HG03103 (cell line): ENCODE data around the gene WRAP73.

Source experiments
- ATAC-seq: cut with Tn5 transposase; IDR thresholded peaks from one replicate; pipeline ENCODE4 v1.9.1; 2021; ENCODE audit warnings: low read depth; ENCODE audit not compliant: unreplicated experiment

WRAP73 gene

DNA sequence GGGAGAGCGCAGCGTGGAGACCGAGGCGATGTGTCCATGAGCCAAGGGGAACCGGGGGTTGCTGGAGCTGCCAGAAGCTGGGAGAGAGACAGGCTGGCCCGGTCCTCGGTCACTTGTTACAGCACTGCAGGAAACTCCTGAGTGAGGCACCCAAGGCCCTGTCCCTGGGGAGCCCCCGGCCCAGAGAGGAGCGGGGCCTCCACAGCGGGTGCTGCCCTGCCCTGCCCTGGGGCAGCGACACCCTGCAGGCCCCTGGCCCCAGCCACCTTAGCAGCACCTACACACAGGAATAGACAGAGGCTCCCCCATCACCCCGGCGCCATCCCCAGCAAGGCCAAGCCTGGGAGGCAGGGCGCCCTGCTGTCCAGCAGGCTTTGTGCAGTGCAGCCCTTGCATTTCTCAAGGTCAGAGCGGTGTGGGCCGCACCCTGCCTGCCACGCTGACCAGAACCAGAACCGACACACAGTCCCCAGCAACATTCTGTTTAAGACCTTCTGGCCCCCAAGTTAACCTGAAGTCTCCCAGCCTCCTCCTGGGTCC, 32.0 kb downstream of the WRAP73 start:
- ATAC-seq: no peak

DNA sequence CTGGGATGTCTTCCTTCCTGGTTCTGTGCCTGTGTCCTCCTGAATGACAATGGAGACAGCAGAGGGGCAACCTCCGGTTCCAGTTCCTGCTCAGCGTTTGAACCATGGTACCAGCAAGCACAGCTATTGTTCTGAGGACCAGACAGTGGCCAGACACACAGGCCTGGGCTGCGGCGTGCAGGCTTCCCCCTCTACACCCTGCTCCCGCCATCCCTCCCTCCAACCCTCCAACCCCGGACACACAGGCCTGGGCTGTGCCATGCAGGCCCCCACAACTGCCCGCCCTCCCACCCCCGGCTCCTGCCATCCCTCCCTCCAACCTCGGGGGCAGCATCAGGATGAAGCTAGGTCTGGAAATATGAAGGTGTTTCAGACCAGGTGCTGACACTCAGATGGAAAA, 33.0 kb downstream of the WRAP73 start:
- ATAC-seq: no peak

DNA sequence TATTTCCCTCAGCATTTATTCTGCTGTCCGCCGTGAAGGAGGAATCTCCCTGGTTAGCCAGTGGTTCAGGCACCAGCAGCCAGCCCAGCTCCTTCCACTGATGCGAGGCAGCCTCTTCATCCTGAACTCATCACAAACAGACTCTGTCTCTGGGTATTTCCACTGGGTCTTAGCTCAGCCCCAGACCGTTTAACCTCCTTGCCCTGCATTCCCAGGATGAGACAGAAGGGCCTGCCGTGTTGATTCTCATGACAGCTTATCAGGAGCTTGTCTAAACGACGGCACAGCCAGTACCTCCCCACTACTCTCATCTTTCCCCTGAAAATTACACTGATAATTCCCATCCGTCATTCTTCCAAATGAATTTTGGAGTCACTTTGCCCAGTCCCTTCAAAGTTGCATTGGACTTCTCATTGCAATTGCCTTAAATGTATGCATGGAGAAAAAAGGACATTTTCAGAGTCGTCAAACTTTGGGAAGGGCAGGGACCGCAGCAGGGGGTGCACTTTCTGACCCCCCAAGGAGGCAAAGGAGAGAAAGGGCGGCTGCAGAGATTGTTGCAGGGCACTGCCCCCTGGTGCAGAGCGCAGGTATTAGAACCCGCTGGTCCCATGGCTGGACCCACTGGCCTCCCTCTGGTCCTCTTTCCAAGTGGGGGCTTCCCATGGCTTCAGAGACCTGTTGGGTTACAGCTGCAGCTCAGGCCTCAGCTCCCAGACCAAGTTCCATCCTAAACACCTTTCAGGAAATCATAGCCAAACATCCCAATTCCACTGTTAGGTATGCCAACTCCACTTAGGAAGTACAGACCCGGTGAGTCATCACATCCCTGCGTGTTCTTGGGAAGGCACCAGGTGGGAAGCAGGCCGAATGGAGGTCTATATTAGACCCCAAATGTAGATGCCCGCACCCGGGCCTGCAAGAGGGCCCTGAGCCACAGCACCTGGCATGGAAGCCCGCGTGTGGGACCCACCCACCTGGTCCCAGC, 34.9 kb downstream of the WRAP73 start:
- no peak for ATAC-seq

DNA sequence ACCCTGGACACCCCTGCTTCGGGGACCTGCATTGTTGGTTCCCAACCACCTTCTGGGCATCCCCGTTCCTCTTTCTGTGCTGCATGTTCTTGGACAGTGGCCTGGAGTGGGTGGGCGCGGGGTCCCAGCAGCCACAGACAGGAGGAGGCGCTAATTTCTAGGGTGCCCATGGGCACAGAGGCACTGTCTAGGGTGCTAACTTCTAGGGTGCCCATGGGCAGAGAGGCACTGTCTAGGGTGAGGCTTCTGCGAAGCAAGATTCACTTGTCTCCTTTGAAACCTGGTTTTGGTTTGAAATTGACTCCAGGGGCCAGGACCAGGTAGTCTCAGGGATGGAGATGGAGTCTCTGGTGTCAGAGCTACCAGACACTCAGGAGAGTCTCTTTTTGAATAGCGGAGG, 37.8 kb downstream of the WRAP73 start:
- no peak for ATAC-seq

DNA sequence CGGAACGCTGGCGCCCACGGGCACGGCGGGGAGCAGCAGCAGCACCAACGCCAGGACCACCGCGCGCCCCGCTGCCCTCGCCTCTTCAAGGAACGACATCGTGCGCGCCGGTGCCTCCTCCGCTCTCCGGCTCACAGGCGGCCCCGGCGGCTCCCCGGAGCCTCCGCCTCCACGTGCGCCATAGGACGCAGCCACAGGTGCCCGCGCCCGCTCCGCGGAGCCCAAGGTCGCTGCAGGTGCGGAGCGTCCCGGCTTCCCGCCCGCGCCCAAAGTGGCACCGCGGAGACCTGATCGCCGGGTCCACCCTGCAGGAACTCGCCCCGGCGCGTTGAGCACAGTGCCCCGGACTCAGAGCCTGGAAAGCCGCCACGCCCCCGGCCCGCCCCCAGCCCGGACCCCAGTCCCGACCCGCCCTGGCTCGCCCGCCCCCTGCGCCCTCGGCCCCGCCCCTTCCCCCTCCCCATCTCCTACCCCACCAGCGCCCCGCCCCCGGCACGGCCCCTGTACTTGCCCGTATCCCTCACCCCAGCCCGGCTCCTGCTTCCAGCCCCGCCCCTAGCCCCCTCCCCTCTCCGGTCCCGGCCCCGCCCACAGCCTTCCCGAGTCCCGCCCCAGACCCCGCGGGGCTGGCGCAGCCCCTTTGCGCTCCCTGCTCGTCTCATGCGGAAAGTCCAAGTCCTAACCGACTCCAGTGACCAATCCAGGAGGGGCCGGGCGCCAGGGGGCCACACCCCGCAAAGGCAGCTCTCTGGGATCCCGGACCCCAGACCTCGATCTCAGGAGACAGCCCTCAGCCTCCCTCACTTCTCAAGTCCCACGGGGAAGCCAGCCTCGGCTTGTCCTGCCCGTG, 38.5 kb downstream of the WRAP73 start, which contains the start of gene MEGF6:
MEGF6 (minus strand) TSS at position 339 of the 850 bp plus-strand sequence; CDS start at position 99, 240 bp downstream.
- ATAC-seq: no peak

DNA sequence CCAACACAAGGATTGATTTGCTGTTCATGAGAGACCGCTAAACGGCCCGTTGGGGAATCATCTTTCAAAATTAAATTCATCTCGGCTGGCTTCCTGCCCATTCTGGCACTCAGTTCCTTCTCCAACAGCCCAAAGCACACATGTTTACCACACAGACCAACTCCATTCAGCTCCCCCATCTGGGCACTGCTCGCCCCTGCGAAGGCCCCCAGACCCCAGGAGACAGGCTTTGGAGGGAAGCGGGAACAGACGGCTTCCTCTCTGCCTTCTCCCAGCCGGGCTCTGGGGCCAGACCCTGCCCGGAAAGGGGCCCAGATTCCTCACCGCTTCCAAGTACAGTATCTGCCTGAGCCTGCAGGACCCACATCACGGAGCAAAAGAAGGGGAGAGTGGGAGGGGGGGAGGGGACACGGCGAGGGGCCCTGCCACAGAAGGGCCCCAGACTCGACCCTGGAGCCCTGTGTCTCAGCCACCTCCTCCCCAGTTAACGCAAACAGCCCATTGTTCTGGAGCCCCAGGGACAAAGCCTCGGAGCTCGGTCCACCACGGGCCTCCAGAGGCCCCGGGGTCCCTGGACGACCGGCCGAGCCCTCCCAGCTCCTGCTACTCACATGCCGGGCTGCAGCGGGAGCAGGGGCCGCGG, 39.3 kb downstream of the WRAP73 start:
- ATAC-seq: no peak

DNA sequence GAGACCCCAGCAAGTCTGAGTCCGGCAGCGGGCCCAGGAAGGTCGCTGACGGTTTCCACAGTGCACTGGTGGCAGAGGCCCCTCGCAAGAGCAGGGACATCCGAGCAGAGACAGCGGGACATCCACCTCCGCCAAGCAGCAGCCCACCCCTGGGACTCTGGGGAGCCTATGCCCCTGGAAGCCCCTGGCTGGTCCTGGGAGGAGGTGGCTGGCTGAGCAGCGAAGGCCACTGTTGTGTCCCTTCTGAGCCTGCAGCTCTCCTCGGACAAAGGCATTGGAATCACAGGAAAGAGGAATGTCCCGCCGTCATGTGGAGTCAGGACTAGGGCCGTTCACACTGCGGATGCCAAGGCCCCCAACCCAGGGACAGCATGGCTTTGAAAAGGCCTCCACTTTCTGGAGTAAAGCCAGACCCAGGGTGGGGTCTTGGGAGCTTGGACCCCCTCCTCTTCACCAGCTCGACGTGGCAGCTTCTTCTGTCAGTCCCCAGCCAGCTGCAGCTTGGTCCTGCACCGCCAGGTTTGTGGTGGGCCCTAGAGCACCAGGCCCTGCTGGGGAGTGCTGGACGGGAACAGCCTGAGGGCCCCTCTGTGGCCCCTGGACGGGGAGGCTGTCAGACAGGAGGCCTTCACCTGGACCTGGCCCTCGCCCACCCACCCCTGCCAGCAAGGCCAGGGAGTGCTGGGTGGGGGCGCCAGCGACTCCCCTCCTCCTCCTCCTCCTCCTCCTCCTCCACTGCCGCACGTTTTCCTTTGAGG, 40.0 kb downstream of the WRAP73 start:
- ATAC-seq: no peak

DNA sequence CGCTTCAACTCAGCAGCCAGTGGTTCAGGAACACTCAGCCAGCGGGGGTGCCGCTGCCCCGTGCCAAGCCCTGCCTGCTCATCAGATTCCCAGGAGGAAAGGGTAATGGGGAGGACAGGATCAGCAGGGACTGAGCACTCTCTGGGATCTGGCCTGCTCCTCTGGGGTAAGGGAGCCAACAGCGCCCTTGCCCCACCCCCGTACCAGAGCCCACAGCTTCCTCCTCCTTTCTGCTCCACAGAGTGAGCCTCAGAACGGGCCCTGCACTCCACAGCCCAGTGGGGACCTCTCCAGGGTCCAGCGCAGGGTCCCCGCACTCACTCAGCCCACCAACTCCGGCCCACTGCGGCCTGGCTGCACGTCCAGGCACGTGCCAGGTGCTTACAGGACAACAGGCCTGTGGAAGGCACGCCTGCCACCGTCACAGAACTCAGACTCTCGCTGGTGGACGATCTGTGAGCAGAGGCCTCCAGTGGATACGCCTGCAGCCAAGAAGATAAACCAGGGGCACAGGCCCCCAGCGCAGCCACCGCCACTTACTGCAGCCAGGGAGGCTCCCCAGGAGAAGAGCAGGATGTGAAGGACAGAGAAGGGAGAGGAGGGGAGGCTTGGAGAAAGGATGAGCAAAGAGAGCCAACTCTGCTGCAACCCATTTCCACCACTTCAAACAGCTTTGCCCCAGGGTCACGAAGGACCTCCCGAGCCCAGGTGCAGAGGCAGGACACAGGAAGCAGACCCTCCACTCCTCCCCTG, 40.7 kb downstream of the WRAP73 start:
- no peak for ATAC-seq

DNA sequence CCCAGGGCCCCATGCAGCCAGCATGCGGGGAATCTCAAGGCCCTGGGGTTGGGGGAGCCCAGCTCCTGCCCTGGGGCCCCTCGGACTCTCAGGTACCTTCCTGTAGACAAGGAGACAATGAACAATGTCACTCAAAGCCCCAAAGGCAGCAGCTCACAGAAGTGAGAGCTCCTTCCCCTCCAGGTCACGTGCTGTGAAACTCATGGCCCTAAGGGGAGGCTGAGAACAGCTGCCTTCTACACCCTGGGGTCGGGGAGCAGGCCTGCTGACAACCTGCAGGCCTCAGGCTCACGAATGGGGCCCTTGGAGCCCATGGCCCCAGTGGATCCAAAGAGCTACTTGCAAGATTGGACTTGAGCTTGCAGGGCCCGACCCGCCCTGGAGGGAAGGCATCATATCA, 41.7 kb downstream of the WRAP73 start:
- ATAC-seq: no peak

DNA sequence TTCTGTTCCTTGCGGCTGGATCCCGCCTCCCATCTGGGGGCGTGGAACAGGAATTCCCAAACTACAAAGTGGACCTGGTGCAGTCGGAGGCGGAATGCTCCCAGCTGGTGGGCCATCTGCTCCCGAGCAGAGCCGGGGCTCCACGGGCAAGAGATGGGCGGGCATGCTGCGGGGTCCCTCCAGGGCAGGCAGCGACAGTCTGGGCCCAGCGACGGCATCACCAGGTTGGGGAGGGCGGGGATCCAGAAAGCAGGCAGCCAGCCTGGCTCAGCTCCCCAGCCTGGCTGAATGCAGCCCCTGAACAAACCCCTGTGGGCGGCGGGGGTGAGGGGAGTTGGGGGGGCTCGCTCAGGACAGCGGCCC, 42.2 kb downstream of the WRAP73 start:
- no peak for ATAC-seq

DNA sequence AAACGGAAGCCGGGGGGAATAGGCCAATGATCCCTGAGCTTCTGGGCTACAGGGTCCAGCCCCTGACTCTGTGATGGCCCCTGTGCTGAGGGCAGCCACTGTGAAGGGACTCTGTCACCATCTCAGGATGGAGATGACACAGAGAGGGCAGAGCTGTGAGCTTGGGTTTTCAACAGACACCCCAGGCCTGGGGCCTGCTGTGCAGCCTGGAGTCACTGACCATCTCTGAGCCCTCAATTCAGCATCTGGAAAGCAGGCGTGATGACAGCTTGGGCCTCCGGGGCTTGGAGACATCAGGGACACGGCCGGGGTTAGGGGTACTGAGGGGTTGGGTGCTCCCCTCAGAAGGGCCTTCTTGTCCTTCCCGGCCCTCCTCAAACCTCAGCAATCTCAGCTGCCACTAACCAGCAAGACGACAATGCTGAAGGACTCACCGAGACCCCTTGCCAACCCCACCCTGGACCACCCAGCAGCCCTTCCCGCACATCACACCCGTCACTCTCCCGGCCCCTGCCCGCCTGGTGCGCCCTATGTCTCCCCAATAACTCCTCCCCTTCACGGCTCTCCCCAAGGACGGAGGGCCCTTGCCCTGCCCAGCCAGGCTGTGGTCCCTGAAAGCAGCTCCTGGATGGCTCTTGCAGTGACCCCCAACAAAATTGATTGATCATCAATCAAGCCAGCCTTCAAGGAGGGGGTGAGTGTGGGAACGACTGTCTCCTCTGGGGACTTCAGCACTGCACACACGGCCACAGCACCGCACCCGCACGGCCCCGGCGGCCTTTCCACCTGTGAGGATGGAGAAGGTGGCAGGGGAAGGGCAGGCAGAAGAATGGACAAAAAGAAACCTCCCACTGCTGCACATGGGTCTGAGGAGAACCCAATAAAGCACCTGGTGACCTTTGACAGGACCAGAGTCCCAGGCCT, 42.9 kb downstream of the WRAP73 start:
- ATAC-seq: no peak

DNA sequence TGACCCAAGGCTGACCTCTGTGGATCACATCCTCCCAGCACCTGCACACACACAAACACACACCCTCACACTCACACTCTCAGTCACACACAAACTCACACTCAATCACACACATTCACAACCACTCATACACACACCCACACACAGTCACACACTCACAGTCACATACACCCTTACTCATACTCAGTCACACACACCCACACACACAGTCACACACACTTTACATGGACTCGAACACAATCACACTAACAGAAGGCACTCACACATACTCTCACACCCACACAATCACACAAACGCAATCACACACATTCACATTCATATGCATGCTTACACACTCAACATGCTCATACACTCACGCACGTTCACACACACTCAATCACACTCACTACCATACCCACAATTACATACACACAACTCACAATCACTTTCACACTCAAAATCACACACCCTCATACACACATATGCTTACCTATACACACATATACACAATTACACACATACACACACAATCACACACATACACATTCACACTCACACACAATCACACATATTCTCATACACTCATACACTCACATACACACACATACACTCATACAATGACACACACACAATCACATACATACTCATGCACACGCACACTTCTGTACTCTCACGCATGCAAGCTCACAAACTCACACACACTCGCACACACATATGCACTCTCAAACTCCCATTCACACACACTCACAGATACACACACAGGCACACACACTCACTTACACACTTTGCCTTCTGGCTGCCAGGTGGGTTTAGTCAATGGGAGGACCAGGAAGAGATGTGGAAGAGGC, 44.7 kb downstream of the WRAP73 start:
- no peak for ATAC-seq

DNA sequence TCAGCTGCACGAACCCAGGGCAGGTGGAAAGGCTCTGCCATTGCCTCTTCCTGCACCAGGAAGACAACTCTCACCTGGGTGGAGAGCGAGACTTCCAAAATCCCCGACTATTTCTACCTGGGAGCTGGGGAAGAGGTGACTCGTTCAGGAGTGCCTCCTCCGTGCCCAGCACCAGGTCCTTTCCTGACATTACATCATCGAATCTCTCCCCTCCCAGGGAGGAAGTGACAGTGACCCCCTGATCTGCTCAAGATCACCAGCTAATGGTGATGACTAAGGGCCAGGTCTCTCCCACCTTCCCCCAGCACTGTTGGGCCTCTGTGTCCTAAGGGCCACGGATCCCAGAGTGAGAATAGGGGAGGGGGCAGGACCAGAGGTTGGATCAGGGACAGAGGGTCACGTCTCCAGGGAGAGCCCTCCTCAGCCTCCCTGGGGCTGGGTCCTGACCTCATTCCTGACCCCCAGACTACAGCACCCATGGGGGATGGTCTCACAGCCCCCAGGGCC, 45.4 kb downstream of the WRAP73 start:
- no peak for ATAC-seq

DNA sequence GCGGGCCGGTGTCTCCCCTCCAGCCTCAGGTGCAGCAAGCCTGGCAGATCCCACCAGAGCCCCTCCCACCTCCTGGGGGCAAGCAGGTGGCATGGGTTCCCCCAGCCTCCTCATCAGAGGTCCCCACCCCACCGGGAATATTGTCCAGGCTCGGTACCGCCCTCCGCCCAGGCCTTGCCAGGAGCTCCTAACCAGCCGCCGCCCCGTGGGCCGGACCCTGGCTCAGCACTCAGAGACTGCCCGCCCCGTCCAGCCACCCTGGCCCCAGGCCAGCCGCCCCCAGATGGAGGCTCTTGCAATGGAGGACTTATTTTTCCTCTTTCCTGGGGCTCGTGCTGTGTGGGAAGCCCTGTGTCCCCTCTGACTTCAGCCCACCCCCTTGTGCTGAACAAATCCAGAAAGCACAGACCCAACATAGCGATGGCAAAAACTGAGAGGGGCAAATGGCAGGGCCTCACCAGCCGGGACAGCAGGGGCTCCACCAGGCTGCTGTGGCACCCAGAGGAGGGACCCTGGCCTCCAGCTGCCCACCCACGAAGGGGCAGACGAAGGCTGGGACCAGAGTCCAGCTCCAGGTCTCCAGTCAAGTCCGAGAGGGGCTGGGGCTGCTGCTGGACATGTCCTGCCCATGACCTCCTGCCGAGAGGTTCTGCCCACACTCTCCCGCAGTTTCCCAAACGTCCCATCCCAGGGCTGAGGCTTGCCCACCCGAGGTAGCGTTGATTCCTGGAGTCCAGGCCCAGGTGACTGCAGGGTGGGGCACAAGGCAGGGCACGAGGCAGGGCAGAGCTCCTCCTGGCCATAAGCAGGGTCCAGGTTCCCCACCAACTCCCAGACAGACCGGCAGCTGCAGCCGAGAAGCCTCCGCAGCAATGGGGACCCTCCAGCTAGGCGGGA, 46.1 kb downstream of the WRAP73 start:
- ATAC-seq: no peak

DNA sequence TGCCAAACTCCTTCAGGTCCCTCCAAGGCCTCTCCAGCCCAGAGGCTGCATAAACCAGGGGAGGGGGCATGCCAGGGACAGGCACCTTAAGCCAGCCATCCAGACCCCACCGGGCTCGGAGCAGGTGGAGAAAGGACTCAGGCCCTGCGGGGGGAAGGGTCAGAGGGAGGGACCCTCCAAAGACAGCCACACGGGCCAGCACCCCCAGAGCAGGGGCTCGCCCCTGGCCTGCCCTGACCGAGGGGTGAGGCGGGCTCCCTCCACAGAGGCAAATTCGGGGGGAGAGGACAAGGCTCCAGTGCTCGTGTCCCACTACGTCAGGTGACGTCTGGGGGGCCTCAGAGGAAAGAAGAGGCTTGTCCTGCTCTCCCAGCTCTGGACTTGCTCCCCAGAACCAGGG, 46.7 kb downstream of the WRAP73 start:
- no peak for ATAC-seq

DNA sequence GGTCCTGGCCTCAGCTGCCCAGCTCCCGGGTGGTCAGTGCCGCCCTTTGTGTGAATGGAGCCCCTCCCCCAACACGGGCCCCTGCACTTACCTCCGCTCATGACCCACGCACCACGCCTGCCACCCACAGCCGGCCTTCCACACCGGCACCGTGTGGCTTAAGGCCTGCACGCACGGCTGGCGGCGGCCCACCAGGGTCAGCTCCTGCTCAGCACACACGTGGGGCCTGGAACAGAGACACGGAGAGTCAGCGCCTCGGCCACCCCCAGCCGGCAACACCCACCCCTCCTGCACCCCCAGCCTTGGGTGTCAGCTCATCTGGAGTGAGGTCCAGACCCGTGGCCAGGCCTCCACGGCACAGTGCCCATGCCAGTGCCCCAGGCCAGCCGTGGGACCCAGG, 47.5 kb downstream of the WRAP73 start:
- no peak for ATAC-seq
